Brain microvascular endothelial cell (primary cell): ENCODE results near the gene MEF2A.
A peak's percentile ranks its signal among the peaks of the same experiment; 100 is the strongest.

Source experiments
- DNase-seq: peaks from one replicate; pipeline ENCODE4 v3.0.0-alpha.2; 2020
- H3K27ac ChIP-seq: fragments of 250-450 bp; sonication (Bioruptor Pico); 2 replicates; pipeline ENCODE4 v1.5.1; 2020; ENCODE audit warnings: mild to moderate bottlenecking, moderate library complexity
- H3K27me3 ChIP-seq: fragments of 250-450 bp; sonication (Bioruptor Pico); replicated peaks from 2 replicates; pipeline ENCODE4 v1.5.1; 2020; ENCODE audit warnings: mild to moderate bottlenecking
- H3K36me3 ChIP-seq: fragments of 250-450 bp; sonication (Bioruptor Pico); replicated peaks from 2 replicates; pipeline ENCODE4 v1.5.1; 2020; ENCODE audit warnings: mild to moderate bottlenecking
- H3K4me3 ChIP-seq: 2 replicates; pipeline ENCODE4 v1.5.1; 2011; ENCODE audit warnings: low read depth, mild to moderate bottlenecking, control low read depth, low read length, moderate library complexity
- in situ Hi-C: cut with HindIII; loops from 2 replicates; pipeline ENCODE4 v1.10.0; 2017; ENCODE audit warnings: low sequenced_read_pairs, low pct_ligation_motif_present
- TF ChIP-seq, protein P1 (sequence below): IDR thresholded peaks from 2 replicates; pipeline ENCODE4 v1.5.1; 2011; ENCODE audit warnings: low read depth, mild to moderate bottlenecking, moderate library complexity, low read length, control low read depth, inconsistent platforms; ENCODE audit errors: missing control alignments

Gene MEF2A

DNA sequence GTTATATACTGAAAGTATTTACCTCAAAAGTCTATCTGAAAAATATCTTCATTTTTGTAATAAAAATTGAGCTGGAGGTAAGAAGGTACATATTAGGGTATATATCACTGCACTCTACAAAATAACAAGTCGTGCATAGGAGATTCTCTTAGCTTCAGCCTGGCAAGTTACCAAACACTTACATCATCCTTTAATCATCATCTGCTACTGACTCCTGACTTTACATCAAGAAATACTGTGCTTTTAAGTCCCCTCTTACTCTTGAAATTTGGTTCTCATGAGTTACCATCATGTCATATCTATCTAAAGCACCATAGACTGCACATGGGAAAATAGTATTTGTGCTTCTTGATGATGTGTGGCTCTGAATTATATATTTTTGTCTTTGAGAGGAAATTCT is 116.7 kb downstream of the MEF2A start:
- Histone ChIP-seq H3K36me3 (peaks cover 5% of the 10 kb centered on the region), H3K27ac (peak overlapping the region; percentile 80), H3K27me3 (no peaks in the 10 kb centered on the region), H3K4me3 (no peak overlapping the region)
- TF ChIP-seq, protein P1, sequence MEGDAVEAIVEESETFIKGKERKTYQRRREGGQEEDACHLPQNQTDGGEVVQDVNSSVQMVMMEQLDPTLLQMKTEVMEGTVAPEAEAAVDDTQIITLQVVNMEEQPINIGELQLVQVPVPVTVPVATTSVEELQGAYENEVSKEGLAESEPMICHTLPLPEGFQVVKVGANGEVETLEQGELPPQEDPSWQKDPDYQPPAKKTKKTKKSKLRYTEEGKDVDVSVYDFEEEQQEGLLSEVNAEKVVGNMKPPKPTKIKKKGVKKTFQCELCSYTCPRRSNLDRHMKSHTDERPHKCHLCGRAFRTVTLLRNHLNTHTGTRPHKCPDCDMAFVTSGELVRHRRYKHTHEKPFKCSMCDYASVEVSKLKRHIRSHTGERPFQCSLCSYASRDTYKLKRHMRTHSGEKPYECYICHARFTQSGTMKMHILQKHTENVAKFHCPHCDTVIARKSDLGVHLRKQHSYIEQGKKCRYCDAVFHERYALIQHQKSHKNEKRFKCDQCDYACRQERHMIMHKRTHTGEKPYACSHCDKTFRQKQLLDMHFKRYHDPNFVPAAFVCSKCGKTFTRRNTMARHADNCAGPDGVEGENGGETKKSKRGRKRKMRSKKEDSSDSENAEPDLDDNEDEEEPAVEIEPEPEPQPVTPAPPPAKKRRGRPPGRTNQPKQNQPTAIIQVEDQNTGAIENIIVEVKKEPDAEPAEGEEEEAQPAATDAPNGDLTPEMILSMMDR, result no peak
- DNase-seq, result peak; percentile 81
- in situ Hi-C loops, result no loop called here

GRCh38 chr15:99683000-99683670 is 117.4 kb downstream of the MEF2A start:
- H3K4me3 ChIP-seq, result no peak overlapping the region
- TF ChIP-seq, protein P1, result no peak
- peak overlapping the region; percentile 80 for H3K27ac ChIP-seq
- H3K27me3 ChIP-seq, result no peaks in the 10 kb centered on the region
- peaks cover 5% of the 10 kb centered on the region for H3K36me3 ChIP-seq
- in situ Hi-C loops, result no loop called here
- no peak for DNase-seq

GRCh38 chr15:99686290-99686689 is 120.5 kb downstream of the MEF2A start:
- in situ Hi-C loops, result no loop called here
- no peak for DNase-seq
- no peak overlapping the region for H3K4me3 ChIP-seq
- H3K36me3 ChIP-seq, result peaks cover 1% of the 10 kb centered on the region
- no peak overlapping the region for H3K27ac ChIP-seq
- TF ChIP-seq, protein P1, result no peak
- no peaks in the 10 kb centered on the region for H3K27me3 ChIP-seq

DNA sequence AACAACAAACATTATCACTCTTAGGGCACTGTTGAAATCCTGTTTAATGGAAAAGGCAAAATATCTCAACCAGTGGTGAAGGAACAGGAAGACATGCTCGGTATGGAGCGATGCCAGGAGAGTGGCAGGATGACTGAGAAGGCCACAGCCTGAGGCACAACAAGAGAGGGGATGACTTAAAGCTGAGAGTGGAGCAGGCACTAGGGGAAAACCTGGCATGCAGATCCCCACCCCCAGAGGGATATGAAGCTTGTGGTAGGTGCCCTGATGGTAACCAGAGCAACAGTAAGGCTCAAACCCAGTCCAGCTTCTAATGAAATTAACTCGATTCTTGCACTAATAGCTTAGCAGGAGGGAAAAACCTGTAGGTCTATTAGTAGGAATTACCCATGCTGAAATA is 127.0 kb downstream of the MEF2A start:
- TF ChIP-seq, protein P1, result no peak
- peaks cover 8% of the 10 kb centered on the region for H3K36me3 ChIP-seq
- in situ Hi-C loops, result no loop called here
- H3K4me3 ChIP-seq, result no peak overlapping the region
- no peaks in the 10 kb centered on the region for H3K27me3 ChIP-seq
- DNase-seq, result no peak
- no peak overlapping the region for H3K27ac ChIP-seq

- TF ChIP-seq, protein P1, result no peak
- in situ Hi-C loops, result no loop called here
- H3K27ac ChIP-seq, result no peak overlapping the region
Observed at GRCh38 chr15:99696096-99696495, 130.3 kb downstream of the MEF2A start.

More at GRCh38 chr15:99696096-99696495, 130.3 kb downstream of the MEF2A start:
- Histone ChIP-seq H3K36me3 (peaks cover 8% of the 10 kb centered on the region), H3K27me3 (no peaks in the 10 kb centered on the region), H3K4me3 (no peak overlapping the region)
- DNase-seq, result no peak
